Fibroblast of mammary gland (primary cell): ENCODE measurements around the gene PPM1A.

Experiments
- DNase-seq: peaks from one replicate; pipeline ENCODE4 v3.0.0-alpha.2; 2010; ENCODE audit warnings: low read depth
- H3K4me3 ChIP-seq: 2 replicates; pipeline ENCODE4 v1.5.1; 2011; ENCODE audit warnings: low read depth, mild to moderate bottlenecking, low read length, moderate library complexity; ENCODE audit not compliant: control insufficient read depth
- TF ChIP-seq, protein P1 (sequence below): conservative IDR thresholded peaks from 2 replicates; pipeline ENCODE4 v1.5.1; 2011; ENCODE audit warnings: low read depth, low read length, inconsistent platforms; ENCODE audit not compliant: control insufficient read depth, insufficient read depth

Gene PPM1A

DNA sequence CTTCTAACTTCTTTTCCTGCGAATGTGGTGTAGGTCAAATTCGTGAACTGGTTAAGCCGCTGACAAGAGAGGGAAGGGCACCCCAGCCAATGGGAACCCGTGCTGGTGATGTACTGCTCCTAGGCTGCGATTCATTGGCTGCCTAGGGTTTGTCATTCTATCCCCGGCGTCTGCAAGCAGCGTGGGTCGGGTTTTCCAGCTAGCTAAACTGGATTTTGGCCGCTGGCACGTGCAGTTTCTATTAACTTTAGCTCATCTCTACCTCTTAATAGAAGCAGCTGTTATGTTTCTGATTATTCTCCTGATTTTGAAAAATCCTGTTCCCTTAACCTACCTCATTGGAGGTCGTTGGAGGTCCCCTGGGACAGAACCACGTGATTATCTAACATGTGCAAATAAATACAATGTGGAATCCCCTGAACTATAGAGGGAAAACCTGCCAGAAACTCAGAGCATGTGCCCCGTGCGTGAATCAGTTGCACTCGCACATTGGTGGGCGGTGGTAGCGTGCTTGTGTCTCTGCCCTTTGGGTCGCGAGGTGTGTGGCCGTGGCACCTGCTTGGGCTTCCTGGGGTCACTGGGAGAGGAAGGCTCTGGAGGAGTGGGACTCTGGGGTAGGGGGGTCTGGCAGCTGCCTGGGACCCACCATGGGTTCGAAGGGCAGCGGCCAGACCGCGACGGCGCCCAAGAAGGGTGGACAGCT, 876 bp upstream of the PPM1A start:
- peak; percentile 94 for DNase-seq
- TF ChIP-seq, protein P1, sequence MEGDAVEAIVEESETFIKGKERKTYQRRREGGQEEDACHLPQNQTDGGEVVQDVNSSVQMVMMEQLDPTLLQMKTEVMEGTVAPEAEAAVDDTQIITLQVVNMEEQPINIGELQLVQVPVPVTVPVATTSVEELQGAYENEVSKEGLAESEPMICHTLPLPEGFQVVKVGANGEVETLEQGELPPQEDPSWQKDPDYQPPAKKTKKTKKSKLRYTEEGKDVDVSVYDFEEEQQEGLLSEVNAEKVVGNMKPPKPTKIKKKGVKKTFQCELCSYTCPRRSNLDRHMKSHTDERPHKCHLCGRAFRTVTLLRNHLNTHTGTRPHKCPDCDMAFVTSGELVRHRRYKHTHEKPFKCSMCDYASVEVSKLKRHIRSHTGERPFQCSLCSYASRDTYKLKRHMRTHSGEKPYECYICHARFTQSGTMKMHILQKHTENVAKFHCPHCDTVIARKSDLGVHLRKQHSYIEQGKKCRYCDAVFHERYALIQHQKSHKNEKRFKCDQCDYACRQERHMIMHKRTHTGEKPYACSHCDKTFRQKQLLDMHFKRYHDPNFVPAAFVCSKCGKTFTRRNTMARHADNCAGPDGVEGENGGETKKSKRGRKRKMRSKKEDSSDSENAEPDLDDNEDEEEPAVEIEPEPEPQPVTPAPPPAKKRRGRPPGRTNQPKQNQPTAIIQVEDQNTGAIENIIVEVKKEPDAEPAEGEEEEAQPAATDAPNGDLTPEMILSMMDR: no peak
- peak overlapping the region; percentile 67 for H3K4me3 ChIP-seq

DNA sequence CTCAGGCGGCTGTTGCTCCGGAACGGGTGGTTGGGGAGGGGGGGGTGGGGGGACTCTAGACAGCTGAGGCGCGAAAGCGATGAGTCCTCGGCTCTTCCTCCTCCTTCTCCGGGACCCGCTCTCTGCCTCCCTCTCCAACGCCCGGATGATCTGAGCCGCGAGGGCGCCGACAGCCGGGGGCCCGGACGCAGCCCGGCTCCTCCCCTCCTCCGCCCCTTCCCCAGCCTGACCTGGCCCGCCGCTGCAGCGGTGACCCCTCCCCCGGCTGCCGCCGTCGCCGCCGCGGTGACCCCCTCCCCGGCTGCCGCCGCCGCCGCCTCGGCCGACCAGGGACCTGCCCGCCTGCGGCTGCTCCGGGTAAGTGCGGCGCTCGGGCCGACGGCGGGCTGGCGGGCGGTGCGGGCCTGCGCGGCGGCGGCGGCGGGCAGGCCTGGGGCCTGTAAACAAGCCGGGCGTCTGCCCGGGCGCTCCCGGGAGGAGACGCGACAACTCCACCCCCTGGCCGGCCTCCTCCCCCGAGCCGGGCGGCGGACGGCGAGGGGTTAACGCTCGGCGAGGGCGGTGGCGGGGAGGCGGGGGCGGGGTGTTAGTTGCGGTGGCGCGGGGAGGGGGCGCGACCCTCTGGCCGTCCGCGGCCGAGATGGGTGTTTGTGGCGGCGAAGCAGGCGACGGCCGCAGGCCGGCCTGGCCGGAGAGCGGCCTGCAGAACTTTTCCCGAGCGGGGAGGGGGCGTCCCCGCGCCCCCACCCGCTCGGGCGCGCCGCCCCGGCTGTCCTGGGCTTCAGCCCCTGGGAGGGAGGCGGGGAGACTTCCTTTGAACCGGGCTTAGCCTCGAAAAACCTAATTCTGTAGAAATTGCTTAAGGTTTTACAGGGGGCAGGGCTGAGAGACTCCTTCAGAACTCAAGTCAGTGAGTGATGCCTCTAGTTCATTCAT, 568 bp downstream of the PPM1A start:
- TF ChIP-seq, protein P1: no peak
- peak; percentile 52 for DNase-seq
- H3K4me3 ChIP-seq: peak overlapping the region; percentile 63

DNA sequence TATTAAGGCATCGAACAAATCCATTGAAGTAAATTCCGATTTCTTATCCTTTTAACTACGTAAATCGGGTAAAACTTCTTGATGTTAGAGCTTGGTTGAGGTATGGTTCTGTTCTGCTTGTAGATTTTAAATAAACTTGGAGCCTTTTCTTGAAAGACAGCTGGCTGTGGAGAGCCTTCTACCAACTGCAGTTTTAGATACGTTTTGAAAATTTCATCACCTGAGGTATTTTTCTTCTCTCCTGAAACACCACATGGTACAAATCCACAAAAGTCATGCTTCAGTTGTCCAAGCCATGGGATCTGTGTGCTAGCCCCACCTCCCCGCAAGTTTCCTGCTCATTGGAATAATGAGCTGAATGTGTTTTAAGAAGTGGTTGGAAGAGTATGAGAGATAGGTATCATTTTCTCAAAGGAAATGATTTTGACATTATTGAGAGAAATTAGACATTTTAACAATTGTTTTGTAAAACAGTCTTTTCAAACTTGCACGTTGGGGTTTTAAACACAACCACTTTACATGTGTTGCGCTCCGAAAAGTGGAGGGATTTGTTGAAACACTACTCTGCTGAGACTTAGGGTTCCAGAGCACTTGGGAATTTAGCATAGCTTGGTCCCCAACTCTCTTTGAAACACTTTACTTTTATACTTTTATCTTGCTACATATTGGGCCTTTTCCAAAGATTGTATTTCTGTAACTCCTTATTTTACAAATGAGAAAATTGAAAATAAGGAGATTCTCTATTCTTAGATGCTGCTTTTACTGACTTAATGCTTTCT, 1.4 kb downstream of the PPM1A start:
- peak overlapping the region; percentile 63 for H3K4me3 ChIP-seq
- peak; percentile 33 for DNase-seq
- TF ChIP-seq, protein P1: no peak

DNA sequence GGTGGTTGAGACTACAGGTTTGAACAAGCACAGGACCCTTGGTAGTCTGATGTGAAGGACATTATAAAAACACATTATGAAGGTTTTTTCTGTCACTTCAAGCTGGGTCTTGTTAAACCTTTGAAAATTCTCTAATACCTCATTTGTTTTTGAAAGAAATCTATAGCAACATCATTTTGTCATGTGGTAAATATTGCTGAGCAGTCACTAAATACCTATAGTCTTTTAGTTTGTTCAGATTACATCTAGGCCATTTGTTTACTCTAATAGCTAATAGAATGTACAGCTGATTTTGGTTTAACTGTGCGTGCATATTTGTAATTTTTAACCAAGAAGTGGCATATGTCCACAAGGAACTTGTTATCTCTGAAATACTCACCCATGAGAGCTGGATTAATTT, 2.9 kb downstream of the PPM1A start:
- TF ChIP-seq, protein P1: no peak
- DNase-seq: no peak
- H3K4me3 ChIP-seq: no peak overlapping the region

DNA sequence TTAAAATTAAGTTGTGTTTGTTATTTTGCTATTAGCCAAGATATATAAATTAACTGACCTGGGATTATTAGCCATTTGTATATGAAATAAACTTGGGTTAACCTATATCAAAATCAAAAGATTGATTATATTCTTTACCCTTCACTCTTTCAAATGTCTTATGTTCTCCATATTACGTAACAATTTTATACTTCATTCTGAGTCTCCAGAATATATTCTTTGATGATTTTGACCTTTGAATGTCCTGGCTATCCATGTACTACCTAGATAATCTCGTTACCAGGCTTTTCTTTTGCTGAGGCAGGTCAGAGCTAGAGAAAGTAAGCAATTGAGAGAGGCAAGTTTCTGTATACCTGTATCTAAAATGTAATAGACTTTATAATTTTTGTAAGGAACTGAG, 3.6 kb downstream of the PPM1A start:
- DNase-seq: no peak
- H3K4me3 ChIP-seq: no peak overlapping the region
- TF ChIP-seq, protein P1: no peak

DNA sequence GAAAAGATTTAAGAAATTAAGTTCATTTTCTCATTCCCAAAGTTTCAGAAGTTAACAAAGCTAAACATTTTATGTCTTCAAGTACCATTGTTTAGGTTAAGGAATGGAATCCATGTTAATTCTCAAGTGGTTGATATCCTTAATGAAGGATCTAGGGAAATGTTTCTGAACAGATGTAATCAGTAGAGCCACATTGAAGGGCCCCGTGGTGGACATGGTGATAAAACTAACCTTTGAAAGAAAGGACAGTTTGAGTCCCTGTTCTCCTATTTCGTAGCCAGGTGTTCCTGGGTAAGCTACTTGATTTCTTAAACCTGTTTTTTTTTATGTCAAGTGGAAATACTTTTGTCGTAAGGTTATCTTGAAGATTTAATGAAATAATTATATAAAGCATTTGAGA, 4.6 kb downstream of the PPM1A start:
- no peak overlapping the region for H3K4me3 ChIP-seq
- TF ChIP-seq, protein P1: no peak

More for the DNA sequence above, 4.6 kb downstream of the PPM1A start:
- DNase-seq: no peak
